Muscle of leg (tissue), 11 donors: ENCODE data around the gene GYS1. TPM values are rescaled to one million over a fixed set of nuclear protein-coding genes. Genes with fewer than 3 reads are reported as not detected.
"Not testable (repeated sequence)": the region's sequence is repeated elsewhere in the genome, so short reads cannot be mapped to it uniquely, and the experiment has no call there.

Experiments used
- DNase-seq: peaks from one replicate; pipeline ENCODE4 v3.0.0; 2013
- H3K27ac ChIP-seq: one replicate; pipeline ENCODE4 v1.5.1; 2013; ENCODE audit warnings: mild to moderate bottlenecking, low read length, control low read depth
- H3K27me3 ChIP-seq: one replicate; pipeline ENCODE4 v1.6.1; 2013; ENCODE audit warnings: low read length; ENCODE audit not compliant: control insufficient read depth, insufficient read depth
- H3K36me3 ChIP-seq: one replicate; pipeline ENCODE4 v1.6.1; 2013; ENCODE audit warnings: low read length; ENCODE audit not compliant: control insufficient read depth, insufficient read depth
- H3K4me1 ChIP-seq: one replicate; pipeline ENCODE4 v1.6.1; 2013; ENCODE audit warnings: low read length; ENCODE audit not compliant: control insufficient read depth, insufficient read depth
- H3K4me3 ChIP-seq: one replicate; pipeline ENCODE4 v1.5.1; 2013; ENCODE audit warnings: low read length, control low read depth
- H3K9me3 ChIP-seq: replicated peaks from 2 replicates; pipeline ENCODE4 v1.6.1; 2013; ENCODE audit warnings: low read depth, low read length; ENCODE audit not compliant: control insufficient read depth
- WGBS: methylation state at CpG from one replicate; pipeline ENCODE4 v1.1.5; 2013; ENCODE audit warnings: missing lambda C conversion rate; ENCODE audit not compliant: insufficient coverage; 5-methylcytosine and 5-hydroxymethylcytosine counted together
- polyA plus RNA-seq, 8 donors: library from polyadenylated mRNA; unstranded; fragments of 120-200 nt; gene quantifications; one replicate each; pipeline versions ENCODE4 v1.2.1 to v1.2.3, GENCODE V29; 2013; ENCODE audit warnings: inconsistent platforms in 1 of 8, low replicate concordance in 1 of 8; ENCODE audit not compliant: insufficient read length in 8 of 8, insufficient read depth in 1 of 8
- total RNA-seq: library from RNA; stranded (reverse); fragments of 120-200 nt; gene quantifications from one replicate; pipeline ENCODE4 v1.2.4, GENCODE V29; 2013

GYS1 gene
- total and polyA plus RNA-seq, 9 donors, result 43.8 to 87.3 (median 63.5) TPM

GRCh38 chr19:49030323-49030722, 37.2 kb upstream of the GYS1 start:
- H3K9me3 ChIP-seq, H3K36me3 ChIP-seq: not testable (repeated sequence)
- no CpG with 5 or more reads among the region's 8 CpGs for WGBS

GRCh38 chr19:49029749-49030148, 36.6 kb upstream of the GYS1 start:
- H3K27ac ChIP-seq, H3K4me3 ChIP-seq, H3K27me3 ChIP-seq, DNase-seq, H3K4me1 ChIP-seq, H3K9me3 ChIP-seq, H3K36me3 ChIP-seq: not testable (repeated sequence)
- WGBS, result no CpG with 5 or more reads among the region's 14 CpGs

More at GRCh38 chr19:49030323-49030722, 37.2 kb upstream of the GYS1 start:
- H3K27me3 ChIP-seq, DNase-seq, H3K27ac ChIP-seq, H3K4me1 ChIP-seq, H3K4me3 ChIP-seq: not testable (repeated sequence)

- not testable (repeated sequence) for H3K9me3 ChIP-seq, H3K27ac ChIP-seq, H3K4me3 ChIP-seq, H3K27me3 ChIP-seq, DNase-seq, H3K4me1 ChIP-seq, H3K36me3 ChIP-seq
- WGBS, result no CpG with 5 or more reads among the region's 9 CpGs
These were observed 35.6 kb upstream of the GYS1 start for GRCh38 chr19:49028686-49029085.

- H3K4me3 ChIP-seq, H3K9me3 ChIP-seq: not testable (repeated sequence)
- 84% methylated on average over 8 of the region's 23 CpGs for WGBS
These were observed 32.5 kb upstream of the GYS1 start for GRCh38 chr19:49025599-49025998.

GRCh38 chr19:49025088-49025487, 32.0 kb upstream of the GYS1 start:
- H3K4me3 ChIP-seq, DNase-seq, H3K27ac ChIP-seq, H3K36me3 ChIP-seq, H3K4me1 ChIP-seq, H3K9me3 ChIP-seq: not testable (repeated sequence)
- no CpG with 5 or more reads among the region's 6 CpGs for WGBS
- H3K27me3 ChIP-seq, result peaks cover 16% of the 10 kb centered on the region

More at GRCh38 chr19:49025599-49025998, 32.5 kb upstream of the GYS1 start:
- not testable (repeated sequence) for H3K4me1 ChIP-seq, H3K27ac ChIP-seq, H3K36me3 ChIP-seq, DNase-seq
- peaks cover 11% of the 10 kb centered on the region for H3K27me3 ChIP-seq

- peaks cover 25% of the 10 kb centered on the region for H3K27me3 ChIP-seq
- H3K27ac ChIP-seq, H3K4me1 ChIP-seq, H3K36me3 ChIP-seq, H3K9me3 ChIP-seq, DNase-seq, H3K4me3 ChIP-seq: not testable (repeated sequence)
- WGBS, result no CpG with 5 or more reads among the region's 15 CpGs
These were observed 31.1 kb upstream of the GYS1 start, which contains the start of gene CGB3 for GRCh38 chr19:49024233-49024632. TSS of gene CGB3 (minus strand) at chr19:49024333. CDS start at chr19:49023971, 362 bp downstream.

GRCh38 chr19:49022116-49022515, 29.0 kb upstream of the GYS1 start:
- H3K4me1 ChIP-seq, result peaks cover 21% of the 10 kb centered on the region
- no peak overlapping the region for H3K4me3 ChIP-seq
- H3K27me3 ChIP-seq, result peaks cover 45% of the 10 kb centered on the region
- no peak overlapping the region for H3K27ac ChIP-seq
- H3K9me3 ChIP-seq, result no peaks in the 10 kb centered on the region
- H3K36me3 ChIP-seq, result no peaks in the 10 kb centered on the region
- WGBS, result 88% methylated on average over 4 of the region's 9 CpGs
- DNase-seq, result no peak

- DNase-seq, result no peak
- peaks cover under 1% of the 10 kb centered on the region for H3K36me3 ChIP-seq
- no peak overlapping the region for H3K27ac ChIP-seq
- H3K4me1 ChIP-seq, result peaks cover 21% of the 10 kb centered on the region
- no peak overlapping the region for H3K4me3 ChIP-seq
- no peaks in the 10 kb centered on the region for H3K9me3 ChIP-seq
- H3K27me3 ChIP-seq, result peaks cover 47% of the 10 kb centered on the region
- WGBS, result 28% methylated on average over 15 of the region's 16 CpGs
These were observed 28.1 kb upstream of the GYS1 start for GRCh38 chr19:49020931-49021895.

- H3K9me3 ChIP-seq, result no peaks in the 10 kb centered on the region
- peaks cover 9% of the 10 kb centered on the region for H3K36me3 ChIP-seq
- WGBS, result 69% methylated on average over 5 of the region's 11 CpGs
- DNase-seq, result no peak
- peaks cover 21% of the 10 kb centered on the region for H3K4me1 ChIP-seq
- no peak overlapping the region for H3K27ac ChIP-seq
- no peak overlapping the region for H3K4me3 ChIP-seq
- peaks cover 47% of the 10 kb centered on the region for H3K27me3 ChIP-seq
These were observed 27.2 kb upstream of the GYS1 start for GRCh38 chr19:49020342-49020741.

- H3K4me3 ChIP-seq, result no peak overlapping the region
- DNase-seq, result peak; percentile 32
- peaks cover 19% of the 10 kb centered on the region for H3K36me3 ChIP-seq
- no peak overlapping the region for H3K27ac ChIP-seq
- peaks cover 21% of the 10 kb centered on the region for H3K4me1 ChIP-seq
- peaks cover 47% of the 10 kb centered on the region for H3K27me3 ChIP-seq
- WGBS, result 10% methylated on average over 36 of the region's 41 CpGs
- no peaks in the 10 kb centered on the region for H3K9me3 ChIP-seq
These were observed 26.3 kb upstream of the GYS1 start for GRCh38 chr19:49019242-49019932.
